HG03439 (cell line): Measurements from ENCODE around the gene UBE2L3.
"Not testable (repeated sequence)": the region's sequence is repeated elsewhere in the genome, so short reads cannot be mapped to it uniquely, and the experiment has no call there.

Experiments
- ATAC-seq: cut with Tn5 transposase; IDR thresholded peaks from one replicate; pipeline ENCODE4 v1.9.1; 2021; ENCODE audit warnings: mild to moderate bottlenecking, moderate library complexity; ENCODE audit not compliant: unreplicated experiment

Gene UBE2L3

DNA sequence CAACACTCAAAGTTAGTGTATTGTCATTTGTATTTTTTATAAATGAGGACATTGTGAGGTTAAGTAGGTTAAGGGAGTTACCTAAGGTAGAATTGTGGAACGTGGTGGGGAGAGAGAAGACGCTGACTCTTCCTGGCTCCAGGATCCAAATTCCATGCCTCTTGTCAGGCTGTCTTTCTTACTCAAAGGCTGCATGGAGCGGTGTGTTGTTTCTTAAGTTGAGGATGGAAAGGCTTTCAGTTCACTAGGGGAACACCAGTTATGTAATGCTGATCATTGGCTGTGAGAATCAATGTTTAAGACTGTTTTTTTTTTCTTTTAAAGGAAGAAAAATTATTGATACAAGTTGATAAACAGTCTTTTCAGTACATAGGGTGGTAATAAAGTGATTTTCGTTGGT, 2.9 kb downstream of the UBE2L3 start:
- no peak for ATAC-seq

DNA sequence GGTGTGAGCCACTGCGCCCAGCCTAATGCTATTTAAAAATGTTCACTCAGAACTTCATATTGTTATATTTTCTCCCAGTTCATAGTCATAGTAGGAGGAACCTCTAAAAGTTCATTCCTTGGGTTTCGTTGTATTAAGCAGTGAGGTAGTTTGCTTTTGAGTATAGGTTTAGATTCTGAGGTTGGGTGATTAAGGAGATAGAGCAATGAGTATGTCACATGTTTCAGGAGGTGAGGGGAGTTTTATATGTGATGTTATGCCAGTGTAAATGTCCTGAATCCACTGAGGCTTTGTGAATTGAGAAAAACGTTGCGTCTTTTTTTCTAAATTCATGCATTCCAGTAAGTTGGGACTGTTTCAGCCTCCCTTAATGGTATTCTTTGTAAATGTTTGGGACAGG, 4.2 kb downstream of the UBE2L3 start:
- no peak for ATAC-seq

DNA sequence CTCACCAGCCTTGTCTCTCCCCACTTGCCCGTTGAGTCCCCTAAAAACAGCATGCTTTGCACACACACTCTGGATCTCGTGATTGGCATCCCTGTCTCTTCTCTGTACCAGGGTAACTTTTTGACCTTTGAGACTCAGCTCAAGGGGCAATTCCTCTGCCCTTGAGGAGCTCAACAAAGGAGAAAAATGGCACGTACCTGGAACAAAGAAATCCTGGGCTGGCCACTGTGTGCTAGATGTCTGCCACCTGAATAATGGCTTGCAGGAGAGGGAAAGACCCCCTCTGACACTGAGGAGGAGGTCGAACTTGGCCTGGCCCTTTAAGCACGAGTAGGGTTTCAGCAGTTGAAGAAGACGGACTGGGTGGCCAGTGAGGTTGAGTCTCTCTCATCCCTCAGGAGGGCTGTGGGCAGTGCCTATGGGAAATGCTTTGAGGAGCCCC, 5.8 kb downstream of the UBE2L3 start:
- ATAC-seq: no peak

- no peak for ATAC-seq
Observed at GRCh38 chr22:21573750-21574494, 6.4 kb downstream of the UBE2L3 start.

DNA sequence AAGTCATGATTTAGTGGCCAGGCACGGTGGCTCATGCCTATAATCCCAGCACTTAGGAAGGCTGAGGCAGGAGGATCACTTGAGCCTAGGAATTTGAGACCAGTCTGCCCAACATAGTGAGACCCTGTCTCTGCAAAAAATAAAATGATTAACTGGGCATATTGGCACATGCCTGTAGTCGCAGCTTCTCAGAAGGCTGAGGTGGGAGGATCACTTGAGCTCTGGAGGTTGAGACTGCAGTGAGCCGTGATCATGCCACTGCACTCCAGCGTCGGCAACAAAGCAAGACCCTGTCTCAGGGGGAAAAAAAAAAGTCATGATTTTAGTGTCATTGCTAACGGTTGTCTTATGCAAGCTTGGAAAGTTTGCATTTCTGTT, 11.9 kb downstream of the UBE2L3 start:
- no peak for ATAC-seq

DNA sequence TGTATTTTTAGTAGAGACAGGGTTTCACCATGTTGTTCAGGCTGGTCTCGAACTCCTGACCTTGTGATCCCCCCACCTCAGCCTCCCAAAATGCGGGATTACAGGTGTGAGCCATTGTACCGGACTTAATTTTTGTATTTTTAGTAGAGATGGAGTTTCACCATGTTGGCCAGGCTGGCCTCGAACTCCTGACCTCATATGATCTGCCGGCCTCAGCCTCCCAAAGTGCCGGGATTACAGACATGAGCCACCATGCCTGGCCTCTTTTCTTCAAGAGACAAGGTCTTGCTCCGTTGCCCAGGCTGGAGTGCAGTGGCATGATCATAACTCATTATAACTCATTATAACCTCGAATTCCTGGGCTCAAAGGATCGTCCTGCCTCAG, 13.1 kb downstream of the UBE2L3 start:
- not testable (repeated sequence) for ATAC-seq

DNA sequence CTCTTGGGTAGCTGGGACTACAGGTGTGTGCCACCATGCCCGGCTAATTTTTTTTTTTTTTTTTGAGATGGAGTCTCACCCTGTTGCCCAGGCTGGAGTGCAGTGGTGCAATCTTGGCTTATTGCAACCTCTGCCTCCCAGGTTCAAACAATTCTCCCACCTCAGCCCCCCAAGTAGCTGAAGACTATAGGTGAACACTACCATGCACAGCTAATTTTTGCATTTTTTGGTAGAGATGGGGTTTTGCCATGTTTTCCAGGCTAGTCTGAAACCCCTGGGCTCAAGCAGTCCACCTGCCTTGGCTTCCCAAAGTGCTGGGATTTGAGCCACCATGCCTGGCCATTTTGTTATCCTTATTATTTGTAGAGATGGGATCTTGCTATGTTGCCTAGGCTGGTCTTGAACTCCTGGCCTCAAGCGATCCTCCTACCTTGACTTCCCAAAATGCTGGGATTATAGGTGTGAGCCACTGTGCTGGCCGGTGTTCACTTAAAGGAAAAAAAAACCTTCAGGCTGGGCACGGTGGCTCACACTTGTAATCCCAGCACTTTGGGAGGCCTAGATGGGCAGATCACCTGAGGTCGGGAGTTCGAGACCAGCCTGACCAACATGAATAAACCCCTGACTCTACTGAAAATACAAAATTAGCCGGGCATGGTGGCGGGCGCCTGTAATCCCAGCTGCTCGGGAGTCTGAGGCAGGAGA, 13.6 kb downstream of the UBE2L3 start:
- ATAC-seq: not testable (repeated sequence)

- ATAC-seq: no peak
Observed at GRCh38 chr22:21582801-21583740, 15.6 kb downstream of the UBE2L3 start.

DNA sequence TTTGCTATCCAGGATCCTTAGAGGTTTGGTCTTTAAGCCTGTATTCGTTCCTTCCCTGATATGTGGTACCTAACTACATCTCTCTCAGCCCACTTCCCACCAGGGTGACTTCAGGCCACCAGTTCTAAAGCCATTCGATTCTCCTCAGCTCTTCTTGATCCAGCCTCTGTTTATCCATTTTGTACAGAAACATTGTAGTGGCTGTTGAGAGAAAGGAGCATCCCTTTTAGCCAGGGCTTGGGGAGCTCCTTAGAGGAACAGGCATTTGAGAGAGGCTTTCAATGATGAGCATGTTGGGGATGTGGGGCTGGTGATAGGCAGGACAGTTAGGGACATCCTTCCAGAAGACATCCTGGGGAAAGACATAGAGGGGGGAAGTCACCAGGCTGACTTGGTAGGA, 17.9 kb downstream of the UBE2L3 start:
- no peak for ATAC-seq

DNA sequence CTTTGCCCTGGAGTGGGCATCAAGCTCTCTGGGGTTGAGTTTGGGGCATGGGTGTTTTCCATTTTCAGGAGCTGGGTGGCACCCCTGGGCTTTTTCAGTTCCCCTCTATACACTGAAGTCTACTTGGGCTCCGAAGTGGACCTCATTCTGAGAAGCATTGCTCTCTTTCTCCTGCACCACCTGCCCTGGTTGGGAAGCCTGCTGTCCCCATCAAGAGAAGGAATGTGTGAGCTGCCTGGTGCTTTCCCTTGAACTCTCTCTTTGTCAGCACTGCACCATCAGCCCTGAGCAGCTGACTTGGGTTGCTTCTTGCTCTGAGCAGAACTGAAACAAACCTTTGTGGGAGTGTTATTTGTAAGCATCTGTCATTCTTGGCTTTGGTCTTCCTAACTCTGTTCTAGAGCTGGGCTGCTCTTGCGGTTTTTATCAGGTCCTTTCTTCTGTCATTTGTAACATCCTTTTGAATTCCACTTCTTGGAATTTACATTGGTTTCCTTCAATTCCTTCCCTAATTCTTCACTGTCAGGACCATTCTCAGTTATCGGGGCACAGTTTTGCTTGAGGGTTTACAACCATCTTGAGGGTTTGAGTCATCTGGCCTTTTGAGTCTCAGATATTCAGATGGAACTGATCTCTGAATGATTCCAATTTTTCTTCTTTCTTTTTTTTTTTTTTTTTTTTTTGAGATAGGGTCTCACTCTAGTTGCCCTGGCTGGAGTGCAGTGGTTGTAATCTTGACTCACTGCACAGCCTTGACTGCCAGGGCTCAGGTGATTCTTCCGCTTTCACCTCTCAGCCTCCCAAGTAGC, 20.5 kb downstream of the UBE2L3 start:
- peak; percentile 72 for ATAC-seq

DNA sequence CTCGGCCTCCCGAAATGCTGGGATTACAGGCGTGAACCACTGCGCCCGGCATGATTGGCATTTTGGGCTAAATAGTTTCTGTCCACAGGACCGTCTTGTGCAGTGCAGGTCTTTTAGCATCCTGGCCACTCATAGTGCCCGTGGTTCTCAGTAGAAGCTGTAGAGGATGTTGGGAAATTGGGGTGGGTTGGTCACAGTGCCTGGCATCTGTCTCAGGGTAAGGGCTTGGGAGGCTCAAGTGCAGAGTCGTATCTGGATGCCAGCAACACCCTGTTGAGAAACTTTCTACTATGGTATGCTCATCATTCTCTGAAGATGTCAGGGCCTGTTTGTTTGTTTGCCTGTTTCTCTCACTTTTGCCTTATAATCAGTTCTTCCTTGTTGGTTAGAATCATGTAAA, 21.9 kb downstream of the UBE2L3 start:
- ATAC-seq: no peak

GRCh38 chr22:21590809-21591641, 23.5 kb downstream of the UBE2L3 start:
- ATAC-seq: no peak

DNA sequence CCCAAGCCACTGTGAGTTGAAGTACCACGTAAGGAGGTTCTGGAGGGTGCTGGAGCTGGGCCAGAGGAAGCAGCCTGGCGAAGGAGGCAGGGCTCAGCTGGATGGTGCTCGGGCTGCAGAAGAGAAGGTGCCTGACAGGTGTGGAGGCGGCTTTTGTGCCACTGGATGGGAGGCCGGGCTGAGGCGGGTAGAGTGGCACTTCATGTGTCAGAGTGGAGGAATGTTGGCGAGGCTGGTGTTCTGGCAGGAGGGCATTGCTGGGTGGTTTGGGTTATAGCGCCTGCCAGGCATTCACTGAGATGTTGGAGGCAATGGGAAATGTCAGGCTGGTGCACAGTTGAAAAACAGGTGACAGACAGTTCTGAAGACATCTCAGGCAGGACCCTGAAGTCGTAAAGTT, 24.2 kb downstream of the UBE2L3 start:
- ATAC-seq: no peak

DNA sequence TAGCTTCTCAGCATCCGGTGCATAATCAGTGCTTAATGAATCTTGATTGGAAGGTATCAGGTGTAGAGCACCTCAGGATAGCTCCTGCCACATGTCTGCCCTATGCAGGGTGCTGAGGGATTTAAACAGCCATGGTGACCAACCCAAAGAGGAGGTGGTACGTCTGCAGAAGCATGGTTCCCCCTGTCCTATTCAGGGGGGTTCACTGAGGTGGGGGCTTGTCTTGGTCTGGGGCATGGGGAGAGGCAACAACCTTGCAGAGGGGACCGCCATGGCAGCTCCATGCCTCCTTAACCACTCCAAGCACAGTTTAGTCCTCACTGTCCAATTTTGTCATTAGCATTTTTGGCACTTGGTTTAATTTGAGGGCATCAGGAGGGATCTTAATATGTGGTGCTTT, 24.9 kb downstream of the UBE2L3 start:
- no peak for ATAC-seq

DNA sequence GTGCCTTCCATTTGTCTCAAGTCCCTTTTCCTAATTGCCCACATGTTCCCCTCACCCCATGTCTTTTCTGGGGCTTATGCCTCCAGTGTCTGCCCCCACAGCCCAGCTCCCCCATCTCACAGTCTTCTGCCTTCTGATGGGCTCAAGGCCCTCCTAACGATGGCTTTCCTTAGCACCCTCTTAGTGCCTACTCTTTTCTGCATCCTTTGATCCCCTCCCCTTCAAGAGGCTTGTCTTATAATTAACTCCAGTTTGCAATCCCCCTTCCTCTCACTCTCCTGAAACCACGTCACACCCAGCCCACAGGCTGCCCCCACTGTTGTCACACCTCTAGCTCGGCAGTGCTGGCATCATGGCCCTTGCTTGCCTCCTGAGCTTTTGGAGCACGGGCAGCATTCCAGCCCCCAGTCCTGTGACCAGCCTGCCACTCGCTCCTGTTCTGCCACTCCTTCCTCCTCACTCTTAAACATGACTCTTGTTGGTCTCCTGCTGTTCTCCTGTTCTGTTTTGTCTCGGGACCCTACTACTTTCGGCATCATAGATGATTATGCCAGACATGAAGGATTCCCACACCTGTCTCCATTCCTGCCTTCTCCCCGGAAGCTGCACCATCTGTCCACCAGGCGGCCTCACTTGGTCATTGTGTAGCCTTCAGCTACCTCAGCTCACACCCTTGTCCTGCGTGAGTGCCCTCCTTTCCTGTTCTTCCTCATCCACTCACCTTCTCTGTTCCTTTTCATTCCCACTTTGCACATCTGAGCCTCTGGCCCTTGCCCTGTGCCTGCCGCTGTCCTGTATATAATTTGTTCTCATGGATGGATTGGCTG, 26.1 kb downstream of the UBE2L3 start:
- no peak for ATAC-seq

GRCh38 chr22:21594865-21595452, 27.4 kb downstream of the UBE2L3 start:
- ATAC-seq: no peak

DNA sequence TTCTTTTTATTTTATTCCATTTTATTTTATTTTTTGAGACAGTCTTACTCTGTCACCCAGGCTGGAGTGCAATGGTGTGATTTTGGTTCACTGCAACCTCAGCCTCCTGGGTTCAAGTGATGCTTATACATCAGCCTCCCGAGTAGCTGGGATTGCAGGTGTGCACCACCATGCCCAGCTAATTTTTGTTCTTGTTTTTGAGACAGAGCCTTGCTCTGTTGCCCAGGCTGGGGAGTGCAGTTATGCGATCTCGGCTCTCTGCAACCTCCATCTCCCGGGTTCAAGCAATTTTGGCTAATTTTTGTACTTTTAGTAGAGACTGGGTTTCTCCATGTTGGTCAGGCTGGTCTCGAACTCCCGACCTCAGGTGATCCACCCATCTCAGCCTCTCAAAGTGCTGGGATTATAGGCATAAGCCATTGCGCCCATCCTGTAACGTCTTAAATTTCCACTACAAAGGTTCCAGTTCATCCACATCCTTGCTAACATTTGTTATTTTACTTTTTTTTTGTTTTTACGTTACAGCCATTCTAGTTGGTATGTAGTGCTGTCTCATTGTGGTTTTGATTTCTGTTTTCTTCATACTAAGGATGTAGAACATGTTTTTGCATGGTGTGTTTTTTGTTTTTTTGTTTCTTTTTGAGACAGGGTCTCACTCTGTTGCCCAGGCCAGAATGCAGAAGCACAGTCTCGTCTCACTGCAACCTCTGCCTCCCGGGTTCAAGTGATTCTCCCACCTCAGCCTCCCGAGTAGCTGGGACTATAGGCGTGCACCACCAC, 29.0 kb downstream of the UBE2L3 start:
- not testable (repeated sequence) for ATAC-seq

- no peak for ATAC-seq
Observed at GRCh38 chr22:21598302-21598701, 30.8 kb downstream of the UBE2L3 start.
